Activated naive CD8-positive, alpha-beta T cell treated with anti-CD3 and anti-CD28 coated beads for 36 hours (primary cell): ENCODE measurements around the gene IFITM10. TPM values are rescaled to one million over a fixed set of nuclear protein-coding genes. Genes with fewer than 3 reads are reported as not detected.

Experiments
- DNase-seq: peaks from one replicate; pipeline ENCODE4 v3.0.0; 2021
- H3K27ac Mint-ChIP-seq: one replicate; pipeline ENCODE4 v1.8.0; 2022; ENCODE audit warnings: mild to moderate bottlenecking, moderate library complexity, mixed read lengths
- H3K27me3 Mint-ChIP-seq: one replicate; pipeline ENCODE4 v1.8.0; 2022; ENCODE audit warnings: mild to moderate bottlenecking, mixed read lengths
- H3K36me3 Mint-ChIP-seq: one replicate; pipeline ENCODE4 v1.8.0; 2021; ENCODE audit warnings: mild to moderate bottlenecking, mixed read lengths
- H3K4me1 Mint-ChIP-seq: one replicate; pipeline ENCODE4 v1.8.0; 2021; ENCODE audit warnings: mixed read lengths
- H3K4me3 Mint-ChIP-seq: one replicate; pipeline ENCODE4 v1.8.0; 2022; ENCODE audit warnings: mild to moderate bottlenecking, moderate library complexity, mixed read lengths
- H3K9me3 Mint-ChIP-seq: one replicate; pipeline ENCODE4 v1.8.0; 2022; ENCODE audit warnings: mixed read lengths
- total RNA-seq, 2 experiments: library from RNA; stranded (reverse); gene quantifications; one replicate each; pipeline ENCODE4 v1.2.3, GENCODE V29; 2021

Gene IFITM10
- total RNA-seq, 2 experiments from 2014 or later: not detected

DNA sequence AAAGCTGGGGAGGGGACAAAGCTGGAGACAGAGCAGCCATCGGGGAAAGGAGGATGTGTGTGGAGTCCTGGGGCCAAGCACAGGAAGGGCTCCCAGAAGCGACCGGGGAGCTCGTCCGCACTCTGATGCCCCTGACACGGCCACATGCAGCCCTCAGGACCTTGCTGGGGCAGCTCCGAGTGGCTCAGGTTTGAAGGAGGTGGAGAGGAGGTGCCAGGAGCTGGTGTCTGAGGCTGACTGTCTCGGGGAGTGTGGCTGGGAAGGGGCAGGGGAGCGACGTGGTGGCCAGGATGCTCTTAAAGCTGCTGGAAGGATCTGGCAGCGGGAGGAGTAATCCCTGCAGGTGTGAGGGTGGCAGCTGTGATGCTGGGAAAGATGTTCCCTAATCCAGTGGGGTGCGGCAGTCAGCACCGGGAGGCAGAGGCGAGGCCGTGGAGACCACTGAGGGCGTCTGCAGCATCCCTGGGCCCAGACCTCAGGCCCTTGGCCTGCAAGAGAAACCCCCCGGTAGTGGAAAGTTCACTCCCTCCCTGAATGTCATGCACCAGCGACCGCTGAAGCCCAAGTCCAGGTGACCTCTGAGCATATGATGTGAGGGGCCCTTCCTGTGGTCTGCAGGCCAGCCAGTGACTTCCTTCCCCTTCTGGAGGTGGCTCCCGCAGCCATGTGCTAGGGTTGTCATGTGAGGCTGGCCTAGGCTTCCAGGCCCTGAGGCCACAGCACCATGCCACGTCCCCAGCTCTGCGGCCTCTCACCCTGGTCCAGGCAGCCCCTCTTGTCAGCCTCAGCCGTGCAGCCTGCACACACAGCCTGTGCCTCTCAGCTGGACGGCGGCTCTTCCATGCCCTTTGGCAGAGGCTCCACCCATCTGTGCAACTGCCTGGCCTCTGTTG is 30.6 kb upstream of the IFITM10 start:
- H3K9me3 Mint-ChIP-seq: no peaks in the 10 kb centered on the region
- H3K27me3 Mint-ChIP-seq: no peaks in the 10 kb centered on the region
- no peak overlapping the region for H3K4me3 Mint-ChIP-seq
- H3K4me1 Mint-ChIP-seq: no peaks in the 10 kb centered on the region
- H3K36me3 Mint-ChIP-seq: no peaks in the 10 kb centered on the region
- no peak overlapping the region for H3K27ac Mint-ChIP-seq
- DNase-seq: no peak

DNA sequence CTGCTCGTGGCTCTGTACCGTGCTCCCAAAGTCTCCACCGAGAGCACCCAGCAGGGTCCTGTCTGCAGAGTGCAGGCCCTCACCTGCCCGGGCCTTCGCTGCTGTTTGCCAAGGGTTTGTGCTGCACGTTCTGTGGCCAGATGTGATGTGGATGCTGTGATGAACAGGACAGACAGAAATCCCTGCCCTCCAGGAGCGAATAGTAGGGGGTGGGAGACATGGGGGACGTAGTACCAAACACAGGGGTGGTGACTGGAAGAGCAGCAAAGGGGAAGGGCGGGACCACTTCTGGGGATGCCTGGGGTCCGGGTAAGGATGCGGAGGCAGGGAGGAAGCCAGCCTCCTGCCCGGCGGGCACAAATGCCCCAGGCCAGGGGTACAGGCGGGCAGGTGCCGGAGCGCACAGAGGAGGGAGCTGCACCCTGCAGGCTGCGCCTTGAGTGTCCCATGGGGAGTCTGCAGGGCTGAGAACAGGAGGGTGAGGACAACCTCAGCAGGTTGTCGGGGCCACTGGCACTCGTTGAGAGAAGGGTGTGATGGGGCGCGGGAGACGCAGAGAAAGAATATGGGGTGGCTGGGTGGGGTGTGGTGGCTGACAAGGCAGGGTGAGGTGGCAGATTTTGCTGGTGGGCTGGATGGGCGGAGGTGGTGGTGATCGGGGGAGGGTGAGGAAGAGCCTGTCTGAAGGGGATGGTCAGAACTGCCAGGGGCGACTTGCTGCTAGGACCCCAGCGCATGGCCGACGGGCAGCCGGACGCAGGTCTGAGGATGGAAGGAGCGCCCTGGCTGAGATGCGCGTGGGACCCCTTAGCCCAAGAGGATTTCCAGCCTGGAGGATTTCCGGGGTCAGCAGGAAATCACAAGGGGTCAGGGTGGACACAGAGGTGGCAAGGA is 29.7 kb upstream of the IFITM10 start:
- DNase-seq: no peak
- H3K4me3 Mint-ChIP-seq: no peak overlapping the region
- peak overlapping the region; percentile 26 for H3K27ac Mint-ChIP-seq
- no peaks in the 10 kb centered on the region for H3K36me3 Mint-ChIP-seq
- no peaks in the 10 kb centered on the region for H3K4me1 Mint-ChIP-seq
- H3K27me3 Mint-ChIP-seq: no peaks in the 10 kb centered on the region
- H3K9me3 Mint-ChIP-seq: no peaks in the 10 kb centered on the region

DNA sequence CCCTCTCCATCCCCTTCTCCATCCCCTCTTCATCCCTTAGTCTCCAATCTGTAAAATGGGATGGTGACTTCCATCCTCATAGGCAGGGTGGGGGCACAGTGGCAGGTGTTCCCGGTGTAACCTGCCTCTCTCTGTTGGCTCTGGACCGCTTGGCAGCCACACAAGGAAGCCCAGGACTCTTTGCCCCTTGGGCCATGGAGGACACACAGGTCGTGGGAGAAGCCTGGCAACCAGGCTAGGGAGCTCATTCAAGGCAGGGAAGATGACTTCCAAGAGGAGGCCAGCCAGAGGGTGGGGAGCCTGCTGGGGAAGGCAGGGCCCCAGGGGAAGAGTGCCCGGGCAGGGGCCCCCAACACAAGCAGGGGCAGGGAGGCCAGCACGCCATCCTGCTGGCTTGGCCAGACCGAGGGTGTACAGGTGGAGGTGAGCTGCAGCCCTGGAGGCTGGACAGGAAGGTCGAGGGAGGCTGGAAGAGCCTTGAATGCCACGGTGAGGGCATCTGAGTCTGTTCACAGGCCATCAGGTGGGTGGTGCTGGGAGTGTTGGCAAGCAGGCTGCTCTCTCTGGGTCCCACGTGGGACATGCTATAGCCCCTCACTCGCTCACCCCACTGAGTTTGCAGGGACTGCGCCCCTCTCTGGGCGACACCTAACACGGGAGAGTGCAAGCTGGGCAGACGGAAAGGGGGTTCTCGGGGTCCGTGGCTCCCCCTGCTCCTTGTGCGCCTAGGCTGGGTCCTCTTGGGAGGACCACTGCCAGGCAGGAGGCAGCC is 28.8 kb upstream of the IFITM10 start:
- Mint-ChIP-seq H3K36me3 (no peaks in the 10 kb centered on the region), H3K27me3 (peaks cover 5% of the 10 kb centered on the region), H3K27ac (no peak overlapping the region), H3K4me3 (no peak overlapping the region), H3K4me1 (no peaks in the 10 kb centered on the region), H3K9me3 (no peaks in the 10 kb centered on the region)
- no peak for DNase-seq

GRCh38 chr11:1778141-1778911 is 27.9 kb upstream of the IFITM10 start:
- H3K4me1 Mint-ChIP-seq: no peaks in the 10 kb centered on the region
- no peak for DNase-seq
- no peak overlapping the region for H3K27ac Mint-ChIP-seq
- H3K9me3 Mint-ChIP-seq: no peaks in the 10 kb centered on the region
- peaks cover 5% of the 10 kb centered on the region for H3K27me3 Mint-ChIP-seq
- H3K4me3 Mint-ChIP-seq: no peak overlapping the region
- H3K36me3 Mint-ChIP-seq: no peaks in the 10 kb centered on the region

- Mint-ChIP-seq H3K4me1 (no peaks in the 10 kb centered on the region), H3K36me3 (no peaks in the 10 kb centered on the region), H3K27me3 (peaks cover 5% of the 10 kb centered on the region), H3K27ac (no peak overlapping the region), H3K9me3 (no peaks in the 10 kb centered on the region), H3K4me3 (no peak overlapping the region)
- no peak for DNase-seq
Measured at GRCh38 chr11:1777737-1778136, 27.3 kb upstream of the IFITM10 start.

GRCh38 chr11:1776944-1777715 is 26.7 kb upstream of the IFITM10 start:
- Mint-ChIP-seq H3K4me3 (no peak overlapping the region), H3K9me3 (no peaks in the 10 kb centered on the region), H3K4me1 (peaks cover 6% of the 10 kb centered on the region), H3K27ac (no peak overlapping the region), H3K27me3 (peaks cover 5% of the 10 kb centered on the region), H3K36me3 (no peaks in the 10 kb centered on the region)
- DNase-seq: no peak

- H3K27ac Mint-ChIP-seq: no peak overlapping the region
- DNase-seq: no peak
- no peaks in the 10 kb centered on the region for H3K36me3 Mint-ChIP-seq
- H3K27me3 Mint-ChIP-seq: peaks cover 5% of the 10 kb centered on the region
- no peak overlapping the region for H3K4me3 Mint-ChIP-seq
- peaks cover 9% of the 10 kb centered on the region for H3K4me1 Mint-ChIP-seq
- H3K9me3 Mint-ChIP-seq: no peaks in the 10 kb centered on the region
Measured at GRCh38 chr11:1776331-1776851, 26.0 kb upstream of the IFITM10 start.

DNA sequence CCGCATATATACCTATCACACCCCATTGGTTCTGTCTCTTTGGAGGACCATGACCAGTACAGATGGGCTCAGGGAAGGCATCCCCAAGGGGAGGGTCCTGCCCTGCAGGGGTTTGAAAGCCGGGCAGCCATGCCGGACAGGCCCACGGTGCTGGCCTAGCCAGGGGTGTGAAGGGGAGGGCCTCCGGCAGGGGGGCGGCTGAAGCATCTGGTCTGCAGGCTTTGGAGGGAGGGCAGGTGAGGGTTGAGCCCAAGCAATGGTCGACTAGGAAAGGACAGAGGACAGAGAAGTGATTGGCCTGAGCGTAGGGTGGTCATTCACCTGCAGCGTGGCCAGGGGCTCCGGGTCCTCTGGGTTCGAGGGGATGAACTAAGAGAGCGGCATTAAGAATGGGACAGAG is 24.5 kb upstream of the IFITM10 start:
- Mint-ChIP-seq H3K27me3 (peaks cover 5% of the 10 kb centered on the region), H3K36me3 (no peaks in the 10 kb centered on the region), H3K4me1 (peaks cover 9% of the 10 kb centered on the region), H3K4me3 (no peak overlapping the region), H3K9me3 (no peaks in the 10 kb centered on the region), H3K27ac (no peak overlapping the region)
- DNase-seq: no peak

GRCh38 chr11:1773994-1774550 is 23.7 kb upstream of the IFITM10 start:
- Mint-ChIP-seq H3K9me3 (no peaks in the 10 kb centered on the region), H3K27ac (no peak overlapping the region), H3K4me3 (no peak overlapping the region), H3K27me3 (peaks cover 5% of the 10 kb centered on the region), H3K4me1 (peaks cover 9% of the 10 kb centered on the region), H3K36me3 (no peaks in the 10 kb centered on the region)
- DNase-seq: no peak

- Mint-ChIP-seq H3K4me3 (no peak overlapping the region), H3K27ac (no peak overlapping the region)
Measured at GRCh38 chr11:1773131-1773993, 23.0 kb upstream of the IFITM10 start.

DNA sequence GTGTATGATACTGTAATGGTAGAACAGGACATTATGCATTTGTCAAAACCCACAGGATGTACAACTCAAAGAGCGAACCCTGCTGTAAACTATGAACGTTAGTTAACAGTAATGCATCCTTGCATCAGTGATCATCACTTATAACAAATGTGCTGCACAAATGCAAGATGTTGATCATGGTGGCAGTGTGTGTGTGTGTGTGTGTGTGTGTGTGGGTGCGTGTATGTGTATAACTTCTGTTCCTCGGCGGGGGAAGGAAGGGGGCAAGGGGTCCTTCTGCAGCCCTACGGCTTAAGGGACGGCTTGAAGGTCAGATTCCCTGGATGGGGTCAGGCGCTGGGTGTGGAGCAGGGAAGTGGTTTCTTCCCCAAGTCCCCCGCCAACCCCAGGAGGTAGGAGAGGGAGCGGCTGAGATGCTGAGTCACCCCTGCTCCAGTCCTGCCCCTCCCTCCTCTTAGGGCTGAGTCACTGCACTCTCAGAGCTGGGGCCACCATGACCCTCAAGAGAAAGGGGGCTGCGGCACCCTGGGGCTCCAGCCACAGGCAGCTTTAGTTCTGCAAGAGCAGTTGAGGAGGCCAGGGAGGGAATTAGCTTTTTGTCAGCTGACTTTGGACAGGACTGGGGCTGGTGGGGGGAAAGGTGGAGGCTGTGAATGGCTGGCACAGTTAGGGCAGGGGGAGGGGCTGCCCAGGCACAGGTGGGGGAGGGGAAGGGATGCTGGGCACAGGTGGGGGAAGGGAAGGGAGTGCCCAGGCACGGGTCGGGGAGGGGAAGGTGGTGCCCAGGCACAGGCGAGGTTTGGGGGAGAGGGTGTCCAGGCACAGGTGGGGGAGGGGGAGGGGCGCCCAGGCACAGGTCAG is 22.1 kb upstream of the IFITM10 start:
- peaks cover 9% of the 10 kb centered on the region for H3K4me1 Mint-ChIP-seq
- H3K27me3 Mint-ChIP-seq: peaks cover 5% of the 10 kb centered on the region
- H3K27ac Mint-ChIP-seq: peak overlapping the region; percentile 37
- H3K36me3 Mint-ChIP-seq: no peaks in the 10 kb centered on the region
- H3K9me3 Mint-ChIP-seq: no peaks in the 10 kb centered on the region
- H3K4me3 Mint-ChIP-seq: peak overlapping the region; percentile 19
- peak; percentile 55 for DNase-seq

More at GRCh38 chr11:1773131-1773993, 23.0 kb upstream of the IFITM10 start:
- Mint-ChIP-seq H3K9me3 (no peaks in the 10 kb centered on the region), H3K4me1 (peaks cover 9% of the 10 kb centered on the region), H3K27me3 (peaks cover 5% of the 10 kb centered on the region), H3K36me3 (no peaks in the 10 kb centered on the region)
- no peak for DNase-seq

GRCh38 chr11:1771700-1772099 is 21.3 kb upstream of the IFITM10 start:
- Mint-ChIP-seq H3K27ac (no peak overlapping the region), H3K9me3 (no peaks in the 10 kb centered on the region), H3K4me1 (peaks cover 9% of the 10 kb centered on the region), H3K4me3 (no peak overlapping the region), H3K27me3 (peaks cover 5% of the 10 kb centered on the region), H3K36me3 (no peaks in the 10 kb centered on the region)
- no peak for DNase-seq
